Measurements from ENCODE around the gene HS3ST5.
"Not testable (repeated sequence)": the region's sequence is repeated elsewhere in the genome, so short reads cannot be mapped to it uniquely, and the experiment has no call there.

The HS3ST5 gene

GRCh38 chr6:114039841-114040240 is 303.0 kb downstream of the HS3ST5 start:
- no peak for DNase-seq

- DNase-seq: no peak
These were observed 309.2 kb downstream of the HS3ST5 start for GRCh38 chr6:114033606-114034005.

- no peak for DNase-seq
These were observed 310.1 kb downstream of the HS3ST5 start for GRCh38 chr6:114032721-114033120.

GRCh38 chr6:114030767-114031166 is 312.1 kb downstream of the HS3ST5 start:
- DNase-seq: no peak

GRCh38 chr6:114024746-114025145 is 318.1 kb downstream of the HS3ST5 start:
- DNase-seq: no peak

- no peak for DNase-seq
These were observed 322.6 kb downstream of the HS3ST5 start for GRCh38 chr6:114020196-114020595.

GRCh38 chr6:114017146-114017545 is 325.7 kb downstream of the HS3ST5 start:
- not testable (repeated sequence) for DNase-seq

- DNase-seq: not testable (repeated sequence)
These were observed 328.7 kb downstream of the HS3ST5 start for GRCh38 chr6:114014106-114014505.

- not testable (repeated sequence) for DNase-seq
These were observed 331.3 kb downstream of the HS3ST5 start for GRCh38 chr6:114011486-114011885.

- no peak for DNase-seq
These were observed 332.3 kb downstream of the HS3ST5 start for GRCh38 chr6:114010540-114010939.

GRCh38 chr6:114009192-114009591 is 333.6 kb downstream of the HS3ST5 start:
- DNase-seq: no peak

GRCh38 chr6:114008331-114008730 is 334.5 kb downstream of the HS3ST5 start:
- DNase-seq: no peak

- DNase-seq: no peak
These were observed 335.3 kb downstream of the HS3ST5 start for GRCh38 chr6:114007516-114007915.

Data from NCI-H2107 (cell line).